ENCODE measurements around the gene RIMS1.

GRCh38 chr6:72316675-72317380 is 430.5 kb downstream of the RIMS1 start:
- TF ChIP-seq EZH2 (IDR thresholded peaks at IDR 0.05; ENCODE audit: borderline replicate concordance, low read length) (no peak), CTCF (IDR thresholded peaks at IDR 0.05; ENCODE audit: low read length) (no peak)

Data from OCI-LY1 (cell line).